ENCODE results near the gene SUPT20HL2.
"Not testable (repeated sequence)": the region's sequence is repeated elsewhere in the genome, so short reads cannot be mapped to it uniquely, and the experiment has no call there.

Gene SUPT20HL2
- 0 to 0.17 (median 0) reads per million in 3 donors for total RNA-seq

DNA sequence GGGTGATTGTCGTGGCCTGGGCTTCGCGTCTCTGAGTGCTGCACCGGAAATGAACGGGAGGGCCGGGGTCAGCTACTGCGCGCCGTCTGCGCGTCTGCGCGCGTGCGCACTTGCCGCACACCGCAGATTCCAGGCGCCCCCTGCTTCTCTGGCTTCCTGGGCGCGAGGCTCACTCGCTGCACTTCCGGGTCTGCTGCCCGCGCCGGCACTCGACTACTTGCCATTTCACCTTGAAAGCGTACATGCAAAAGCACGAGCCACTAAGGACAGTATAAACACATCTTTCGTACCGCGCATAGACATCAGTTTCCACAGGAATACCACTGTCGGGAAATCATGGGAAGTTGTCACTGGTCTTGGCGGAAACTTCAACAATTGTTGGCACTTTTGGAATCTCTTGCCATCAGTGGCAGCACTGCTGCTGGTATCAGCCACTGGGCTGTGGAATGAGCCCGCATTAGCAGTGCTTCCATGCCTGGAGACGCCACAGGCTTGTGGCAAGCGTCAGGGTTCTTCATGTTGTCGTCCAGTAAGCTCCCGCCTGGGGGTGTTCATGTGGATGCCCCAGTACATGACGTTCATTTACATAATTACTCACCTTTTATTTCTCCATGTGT lies at the start of gene SUPT20HL2:
SUPT20HL2 (minus strand) TSS at position 51 of the 617 bp plus-strand sequence. CDS start 754 bp downstream, outside the sequence.
- H3K27me3 ChIP-seq (replicated peaks; ENCODE audit: control insufficient read depth, insufficient read depth, low read length, poor library complexity, severe bottlenecking), result no peaks in the 10 kb centered on the region
- no peaks in the 10 kb centered on the region for H3K36me3 ChIP-seq (ENCODE audit: control insufficient read depth, insufficient read depth, low read length)
- H3K4me1 ChIP-seq (ENCODE audit: control insufficient read depth, insufficient read depth, low read length, poor library complexity, severe bottlenecking), result no peaks in the 10 kb centered on the region
- no peak within 1 kb of the TSS for H3K27ac ChIP-seq (ENCODE audit: insufficient read depth, low read length, poor library complexity, severe bottlenecking)
- no peak within 1 kb of the TSS for H3K4me3 ChIP-seq (ENCODE audit: insufficient read depth, low read depth, low read length, poor library complexity, severe bottlenecking)
- H3K9me3 ChIP-seq (ENCODE audit: control insufficient read depth, low read length), result no peaks in the 10 kb centered on the region
- DNase-seq, result no peak

DNA sequence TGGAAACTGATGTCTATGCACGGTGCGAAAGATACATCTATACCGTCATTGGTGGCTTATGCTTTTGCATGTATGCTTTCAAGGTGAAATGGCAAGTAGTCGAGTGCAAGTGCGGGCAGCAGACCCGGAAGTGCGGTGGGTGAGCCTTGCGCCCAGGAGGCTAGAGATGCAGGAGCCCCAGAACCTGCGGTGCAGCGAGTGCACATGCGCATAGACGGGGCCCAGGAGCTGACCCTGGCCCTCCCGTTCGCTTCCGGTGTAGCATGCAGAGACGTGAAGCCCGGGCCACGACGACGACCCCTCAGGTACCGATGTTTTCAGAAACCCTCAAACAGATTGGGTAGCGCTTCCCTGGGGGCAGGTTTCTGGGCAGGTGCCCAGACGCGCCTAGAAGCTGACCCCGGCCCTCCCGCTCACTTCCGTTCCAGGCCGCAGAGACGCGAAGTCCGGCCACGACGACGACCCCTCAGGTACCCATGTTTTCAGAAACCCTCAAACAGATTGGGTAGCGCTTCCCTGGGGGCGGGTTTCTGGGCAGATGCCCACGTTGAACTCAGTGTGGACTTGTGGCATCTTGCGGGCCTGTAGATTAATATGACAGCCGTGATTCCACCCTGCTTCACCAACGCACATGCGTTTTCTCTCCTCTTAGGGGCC lies 48.3 kb upstream of the SUPT20HL2 start:
- not testable (repeated sequence) for H3K27ac ChIP-seq (ENCODE audit: insufficient read depth, low read length, poor library complexity, severe bottlenecking); H3K4me3 ChIP-seq (ENCODE audit: insufficient read depth, low read depth, low read length, poor library complexity, severe bottlenecking); H3K27me3 ChIP-seq (replicated peaks; ENCODE audit: control insufficient read depth, insufficient read depth, low read length, poor library complexity, severe bottlenecking); H3K9me3 ChIP-seq (ENCODE audit: control insufficient read depth, low read length); DNase-seq; H3K36me3 ChIP-seq (ENCODE audit: control insufficient read depth, insufficient read depth, low read length); H3K4me1 ChIP-seq (ENCODE audit: control insufficient read depth, insufficient read depth, low read length, poor library complexity, severe bottlenecking)

DNA sequence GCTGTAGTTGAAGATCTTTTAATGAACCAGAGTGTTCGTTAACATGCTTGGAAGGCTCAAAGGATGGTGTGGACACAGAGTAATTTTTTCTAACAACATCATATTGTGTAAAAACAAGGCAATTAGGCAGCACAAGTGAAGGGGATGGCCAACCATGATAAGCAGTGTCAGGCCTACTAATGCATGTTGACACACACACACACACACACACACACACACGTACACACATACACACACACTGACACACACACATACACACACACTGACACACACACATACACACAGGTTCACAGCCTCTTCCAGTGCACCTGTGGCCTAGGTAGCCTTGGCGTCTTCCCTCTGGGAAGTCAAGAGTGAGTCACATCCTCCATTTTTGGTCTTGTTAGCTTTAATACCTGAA lies 46.4 kb upstream of the SUPT20HL2 start, which contains the start of gene SUPT20HL1:
SUPT20HL1 (plus strand) TSS at position 368 of the 400 bp plus-strand sequence. CDS start 2,122 bp downstream, outside the sequence.
- no peak within 1 kb of the TSS for H3K4me3 ChIP-seq (ENCODE audit: insufficient read depth, low read depth, low read length, poor library complexity, severe bottlenecking)
- H3K9me3 ChIP-seq (ENCODE audit: control insufficient read depth, low read length), result no peaks in the 10 kb centered on the region

DNA sequence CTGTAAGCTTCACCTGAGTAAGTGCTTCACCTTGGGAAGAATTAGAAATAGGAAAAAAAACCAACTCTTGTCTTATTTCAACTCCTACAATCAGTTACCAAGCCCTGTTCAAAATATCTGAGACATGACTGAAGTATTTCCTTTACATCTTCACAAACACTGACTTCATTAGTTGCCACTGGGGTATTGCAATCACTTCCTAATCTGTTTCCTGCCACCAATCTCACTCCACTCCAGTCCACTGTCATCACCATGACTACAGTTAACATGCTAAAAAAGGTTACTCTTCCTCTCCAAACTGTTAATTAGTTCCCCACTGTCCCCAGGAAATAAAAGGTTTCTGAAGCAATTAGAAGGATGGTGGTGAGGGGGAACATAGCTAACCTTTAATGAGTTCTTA lies 43.2 kb upstream of the SUPT20HL2 start:
- Histone ChIP-seq H3K27ac (ENCODE audit: insufficient read depth, low read length, poor library complexity, severe bottlenecking) (no peak overlapping the region), H3K4me3 (ENCODE audit: insufficient read depth, low read depth, low read length, poor library complexity, severe bottlenecking) (no peak overlapping the region), H3K4me1 (ENCODE audit: control insufficient read depth, insufficient read depth, low read length, poor library complexity, severe bottlenecking) (no peaks in the 10 kb centered on the region), H3K36me3 (ENCODE audit: control insufficient read depth, insufficient read depth, low read length) (no peaks in the 10 kb centered on the region), H3K9me3 (ENCODE audit: control insufficient read depth, low read length) (no peaks in the 10 kb centered on the region), H3K27me3 (replicated peaks; ENCODE audit: control insufficient read depth, insufficient read depth, low read length, poor library complexity, severe bottlenecking) (no peaks in the 10 kb centered on the region)
- DNase-seq, result no peak

More for the DNA sequence above, 46.4 kb upstream of the SUPT20HL2 start, which contains the start of gene SUPT20HL1:
- H3K4me1 ChIP-seq (ENCODE audit: control insufficient read depth, insufficient read depth, low read length, poor library complexity, severe bottlenecking), result no peaks in the 10 kb centered on the region
- H3K36me3 ChIP-seq (ENCODE audit: control insufficient read depth, insufficient read depth, low read length), result no peaks in the 10 kb centered on the region
- DNase-seq, result no peak
- H3K27me3 ChIP-seq (replicated peaks; ENCODE audit: control insufficient read depth, insufficient read depth, low read length, poor library complexity, severe bottlenecking), result no peaks in the 10 kb centered on the region
- H3K27ac ChIP-seq (ENCODE audit: insufficient read depth, low read length, poor library complexity, severe bottlenecking), result no peak within 1 kb of the TSS

DNA sequence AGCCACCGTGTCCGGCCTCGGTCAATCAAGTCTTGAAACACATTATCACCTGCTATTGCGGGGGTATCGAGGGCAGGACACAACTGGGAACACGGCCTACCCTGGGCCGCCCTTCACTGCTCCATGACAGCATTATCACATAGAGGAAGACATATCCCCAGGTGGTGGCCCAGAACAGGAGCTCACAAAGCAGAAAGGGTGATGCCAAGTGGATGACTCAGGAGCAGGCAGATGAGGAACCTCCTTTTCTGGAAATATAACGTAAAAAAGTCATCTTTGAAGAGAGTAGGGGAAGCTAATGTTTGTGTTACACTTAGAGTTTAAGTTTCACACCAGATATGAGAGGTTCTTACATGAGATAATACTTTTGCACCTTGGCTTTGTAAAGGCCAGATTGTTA lies 41.2 kb upstream of the SUPT20HL2 start:
- no peaks in the 10 kb centered on the region for H3K27me3 ChIP-seq (replicated peaks; ENCODE audit: control insufficient read depth, insufficient read depth, low read length, poor library complexity, severe bottlenecking)
- H3K9me3 ChIP-seq (ENCODE audit: control insufficient read depth, low read length), result no peaks in the 10 kb centered on the region
- H3K36me3 ChIP-seq (ENCODE audit: control insufficient read depth, insufficient read depth, low read length), result no peaks in the 10 kb centered on the region
- H3K4me1 ChIP-seq (ENCODE audit: control insufficient read depth, insufficient read depth, low read length, poor library complexity, severe bottlenecking), result no peaks in the 10 kb centered on the region
- H3K4me3 ChIP-seq (ENCODE audit: insufficient read depth, low read depth, low read length, poor library complexity, severe bottlenecking), result no peak overlapping the region
- H3K27ac ChIP-seq (ENCODE audit: insufficient read depth, low read length, poor library complexity, severe bottlenecking), result no peak overlapping the region
- no peak for DNase-seq

DNA sequence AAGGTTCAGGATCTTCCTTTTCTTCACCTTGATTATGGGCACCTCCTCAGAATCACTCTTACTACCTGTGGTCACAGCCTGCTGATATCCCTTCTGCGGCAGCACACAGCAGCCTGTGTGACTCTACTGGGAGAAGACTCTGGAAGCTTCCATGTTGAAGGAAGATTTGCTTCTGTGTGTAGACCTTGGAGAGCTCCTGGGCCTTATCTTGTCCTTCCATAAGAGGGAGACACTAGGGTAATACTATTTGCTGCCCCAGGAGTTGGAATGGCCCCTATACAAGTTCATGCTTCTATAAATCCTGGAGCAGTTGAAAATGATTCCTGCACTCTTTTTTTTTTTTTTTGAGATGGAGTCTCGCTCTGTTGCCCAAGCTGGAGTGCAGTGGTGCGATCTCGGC lies 36.3 kb upstream of the SUPT20HL2 start:
- Histone ChIP-seq H3K4me3 (ENCODE audit: insufficient read depth, low read depth, low read length, poor library complexity, severe bottlenecking) (no peak overlapping the region), H3K27me3 (replicated peaks; ENCODE audit: control insufficient read depth, insufficient read depth, low read length, poor library complexity, severe bottlenecking) (no peaks in the 10 kb centered on the region), H3K36me3 (ENCODE audit: control insufficient read depth, insufficient read depth, low read length) (no peaks in the 10 kb centered on the region), H3K9me3 (ENCODE audit: control insufficient read depth, low read length) (no peaks in the 10 kb centered on the region), H3K27ac (ENCODE audit: insufficient read depth, low read length, poor library complexity, severe bottlenecking) (no peak overlapping the region), H3K4me1 (ENCODE audit: control insufficient read depth, insufficient read depth, low read length, poor library complexity, severe bottlenecking) (no peaks in the 10 kb centered on the region)
- no peak for DNase-seq

DNA sequence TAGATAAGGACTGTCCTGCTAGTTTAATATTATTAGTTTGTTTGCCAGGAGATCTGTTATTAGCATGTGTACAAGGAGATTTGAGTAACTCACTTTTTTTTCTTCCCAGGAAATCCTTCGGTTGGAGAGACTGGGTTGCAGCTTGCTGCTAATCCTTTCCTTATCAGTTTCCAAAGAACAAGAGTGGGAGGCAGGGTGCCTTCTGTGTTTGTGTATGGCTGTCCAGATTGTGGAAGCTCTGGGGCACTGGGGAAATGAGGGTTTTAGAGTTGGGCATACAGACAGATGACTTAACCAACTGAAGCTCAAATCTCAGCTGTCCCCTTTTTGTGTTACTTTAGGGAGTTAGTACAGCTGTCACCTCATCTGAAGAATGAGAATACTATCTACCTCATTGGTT lies 34.0 kb upstream of the SUPT20HL2 start:
- Histone ChIP-seq H3K27me3 (replicated peaks; ENCODE audit: control insufficient read depth, insufficient read depth, low read length, poor library complexity, severe bottlenecking) (no peaks in the 10 kb centered on the region), H3K4me3 (ENCODE audit: insufficient read depth, low read depth, low read length, poor library complexity, severe bottlenecking) (no peak overlapping the region), H3K27ac (ENCODE audit: insufficient read depth, low read length, poor library complexity, severe bottlenecking) (no peak overlapping the region), H3K4me1 (ENCODE audit: control insufficient read depth, insufficient read depth, low read length, poor library complexity, severe bottlenecking) (no peaks in the 10 kb centered on the region), H3K9me3 (ENCODE audit: control insufficient read depth, low read length) (no peaks in the 10 kb centered on the region), H3K36me3 (ENCODE audit: control insufficient read depth, insufficient read depth, low read length) (no peaks in the 10 kb centered on the region)
- no peak for DNase-seq

DNA sequence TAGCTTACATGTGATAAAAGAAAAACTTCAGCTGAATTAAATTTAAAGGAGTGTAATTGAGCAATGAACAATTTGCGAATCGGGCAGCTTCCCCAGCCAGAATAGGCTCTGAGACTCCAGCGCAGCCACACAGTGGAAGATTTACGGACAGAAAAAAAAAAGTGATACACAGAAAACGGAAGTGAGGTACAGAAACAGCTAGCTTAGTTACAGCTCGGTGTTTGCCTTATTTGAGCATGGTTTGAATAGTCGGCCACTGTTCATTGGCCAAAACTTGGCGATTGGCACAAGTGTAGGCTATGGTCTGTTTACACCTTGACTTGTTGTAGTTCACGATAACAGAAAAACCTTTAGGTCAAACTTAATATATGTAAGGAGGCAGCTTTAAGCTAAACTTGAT lies 29.9 kb upstream of the SUPT20HL2 start:
- no peak overlapping the region for H3K4me3 ChIP-seq (ENCODE audit: insufficient read depth, low read depth, low read length, poor library complexity, severe bottlenecking)
- H3K9me3 ChIP-seq (ENCODE audit: control insufficient read depth, low read length), result no peaks in the 10 kb centered on the region
- no peaks in the 10 kb centered on the region for H3K27me3 ChIP-seq (replicated peaks; ENCODE audit: control insufficient read depth, insufficient read depth, low read length, poor library complexity, severe bottlenecking)
- DNase-seq, result no peak
- no peaks in the 10 kb centered on the region for H3K4me1 ChIP-seq (ENCODE audit: control insufficient read depth, insufficient read depth, low read length, poor library complexity, severe bottlenecking)
- no peak overlapping the region for H3K27ac ChIP-seq (ENCODE audit: insufficient read depth, low read length, poor library complexity, severe bottlenecking)
- H3K36me3 ChIP-seq (ENCODE audit: control insufficient read depth, insufficient read depth, low read length), result no peaks in the 10 kb centered on the region

DNA sequence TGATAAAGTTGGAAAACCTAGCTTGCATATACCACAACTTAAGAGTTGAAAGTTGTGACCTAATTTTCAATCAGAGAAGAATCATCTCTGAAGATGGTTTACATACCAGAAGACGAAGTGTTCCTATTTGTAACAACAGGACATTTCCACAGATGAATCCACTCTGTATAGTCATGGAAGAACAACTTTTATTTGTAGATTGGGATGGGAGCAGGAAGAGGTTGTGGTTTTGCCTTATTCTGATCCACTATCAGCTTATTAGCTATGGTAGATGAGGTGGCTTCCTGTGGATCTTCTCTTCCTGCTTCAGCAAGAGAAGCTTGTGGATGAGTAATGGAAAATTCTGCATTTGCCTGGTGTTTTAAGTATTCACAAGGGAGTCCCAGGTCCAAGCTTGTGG lies 27.9 kb upstream of the SUPT20HL2 start:
- Histone ChIP-seq H3K27me3 (replicated peaks; ENCODE audit: control insufficient read depth, insufficient read depth, low read length, poor library complexity, severe bottlenecking) (no peaks in the 10 kb centered on the region), H3K27ac (ENCODE audit: insufficient read depth, low read length, poor library complexity, severe bottlenecking) (no peak overlapping the region), H3K36me3 (ENCODE audit: control insufficient read depth, insufficient read depth, low read length) (no peaks in the 10 kb centered on the region), H3K4me3 (ENCODE audit: insufficient read depth, low read depth, low read length, poor library complexity, severe bottlenecking) (no peak overlapping the region), H3K9me3 (ENCODE audit: control insufficient read depth, low read length) (no peaks in the 10 kb centered on the region), H3K4me1 (ENCODE audit: control insufficient read depth, insufficient read depth, low read length, poor library complexity, severe bottlenecking) (no peaks in the 10 kb centered on the region)
- no peak for DNase-seq

DNA sequence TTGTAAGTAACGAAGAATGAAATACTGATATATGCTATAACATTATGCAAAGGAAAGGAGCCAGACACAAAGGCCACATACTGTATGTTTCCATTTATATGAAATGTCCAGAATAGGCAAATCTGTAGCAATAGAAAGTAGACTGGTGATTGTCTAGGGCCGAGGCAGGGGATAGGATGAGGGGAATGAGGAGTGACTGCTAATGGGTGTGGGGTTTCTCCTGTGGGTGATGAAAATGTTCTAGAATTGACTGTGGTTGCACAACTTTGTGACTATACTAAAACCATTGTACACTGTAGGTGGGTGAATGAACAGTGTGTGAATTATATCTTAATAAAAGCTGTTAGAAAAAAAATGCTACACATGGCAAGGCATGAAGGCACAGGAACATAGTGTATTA lies 26.6 kb upstream of the SUPT20HL2 start:
- Histone ChIP-seq H3K36me3 (ENCODE audit: control insufficient read depth, insufficient read depth, low read length) (no peaks in the 10 kb centered on the region), H3K27me3 (replicated peaks; ENCODE audit: control insufficient read depth, insufficient read depth, low read length, poor library complexity, severe bottlenecking) (no peaks in the 10 kb centered on the region), H3K9me3 (ENCODE audit: control insufficient read depth, low read length) (no peaks in the 10 kb centered on the region), H3K4me3 (ENCODE audit: insufficient read depth, low read depth, low read length, poor library complexity, severe bottlenecking) (no peak overlapping the region), H3K4me1 (ENCODE audit: control insufficient read depth, insufficient read depth, low read length, poor library complexity, severe bottlenecking) (no peaks in the 10 kb centered on the region), H3K27ac (ENCODE audit: insufficient read depth, low read length, poor library complexity, severe bottlenecking) (no peak overlapping the region)
- no peak for DNase-seq

Measured in effector memory CD4-positive, alpha-beta T cell (primary cell).